Suprapubic skin (tissue), 4 donors: ENCODE results near the gene STX8. TPM values are rescaled to one million over a fixed set of nuclear protein-coding genes. Genes with fewer than 3 reads are reported as not detected.
A peak's percentile ranks its signal among the peaks of the same experiment; 100 is the strongest.

Source experiments
- DNase-seq, 2 donors: peaks; one replicate each; pipeline ENCODE4 v3.0.0-alpha.2; 2019; ENCODE audit warnings: low spot score in 2 of 2
- H3K27ac ChIP-seq: fragments of 200-600 bp; sonication (generic); one replicate; pipeline ENCODE4 v1.5.1; 2019
- H3K27me3 ChIP-seq: fragments of 200-600 bp; sonication (generic); one replicate; pipeline ENCODE4 v1.5.1; 2019
- H3K36me3 ChIP-seq: fragments of 200-600 bp; sonication (generic); one replicate; pipeline ENCODE4 v1.5.1; 2019
- H3K4me1 ChIP-seq: fragments of 200-600 bp; sonication (generic); one replicate; pipeline ENCODE4 v1.5.1; 2019
- H3K4me3 ChIP-seq: fragments of 200-600 bp; sonication (generic); one replicate; pipeline ENCODE4 v1.5.1; 2019; ENCODE audit warnings: mild to moderate bottlenecking
- H3K9me3 ChIP-seq: fragments of 200-600 bp; sonication (generic); one replicate; pipeline ENCODE4 v1.5.1; 2019
- CTCF ChIP-seq, 2 donors: fragments of 200-600 bp in 1 of 2; fragments of 450-650 bp in 1 of 2; sonication (generic) in 1 of 2; IDR thresholded peaks; one replicate each; pipeline ENCODE4 v1.5.1; 2016 to 2019; ENCODE audit warnings: antibody characterized with exemption in 2 of 2, mild to moderate bottlenecking in 1 of 2, moderate library complexity in 1 of 2
- EP300 ChIP-seq: sonication (generic); formaldehyde crosslinking; IDR thresholded peaks from one replicate; pipeline ENCODE4 v1.6.1; 2017; ENCODE audit warnings: antibody characterized with exemption
- POLR2A ChIP-seq, 2 donors: fragments of 450-650 bp; IDR thresholded peaks; one replicate each; pipeline ENCODE4 v1.6.1; 2017; ENCODE audit warnings: antibody characterized with exemption in 2 of 2, mild to moderate bottlenecking in 2 of 2, moderate library complexity in 2 of 2
- POLR2AphosphoS5 ChIP-seq, 3 donors: sonication (generic); formaldehyde crosslinking; IDR thresholded peaks; one replicate each; pipeline ENCODE4 v1.6.1; 2017; ENCODE audit warnings: antibody characterized with exemption in 3 of 3
- WGBS: methylation state at CpG from one replicate; pipeline ENCODE4 v1.1.5; 2018; 5-methylcytosine and 5-hydroxymethylcytosine counted together
- total RNA-seq, 4 donors: library from RNA; depleted of rRNA; stranded (reverse); fragments of >200 nt; gene quantifications; one replicate each; pipeline ENCODE4 v1.1.0, GENCODE V29; 2016

STX8 gene
- total RNA-seq, 4 donors from 2014 or later = 21.5 to 74.0 (median 38.4) TPM

- TF ChIP-seq CTCF (IDR thresholded peaks at IDR 0.05) = no peak
- TF ChIP-seq POLR2A (IDR thresholded peaks at IDR 0.05) = no peak
- TF ChIP-seq POLR2AphosphoS5 (IDR thresholded peaks at IDR 0.05) = no peak
- no peak for TF ChIP-seq EP300
- Histone ChIP-seq H3K9me3 (no peaks in the 10 kb centered on the region), H3K27me3 (no peaks in the 10 kb centered on the region), H3K27ac (no peak overlapping the region), H3K36me3 (no peaks in the 10 kb centered on the region), H3K4me1 (peaks cover 42% of the 10 kb centered on the region), H3K4me3 (no peak overlapping the region)
- 94% methylated on average over 5 of the region's 13 CpGs for WGBS
- DNase-seq = peak in 1 of 2 donors; percentile 64
Observed at GRCh38 chr17:9237661-9238301, 337.8 kb downstream of the STX8 start.

GRCh38 chr17:9237053-9237410 is 338.6 kb downstream of the STX8 start:
- no peak for TF ChIP-seq POLR2AphosphoS5 (IDR thresholded peaks at IDR 0.05)
- no peak for TF ChIP-seq POLR2A (IDR thresholded peaks at IDR 0.05)
- TF ChIP-seq CTCF (IDR thresholded peaks at IDR 0.05) = no peak
- no peak for TF ChIP-seq EP300
- no peak for DNase-seq
- H3K36me3 ChIP-seq = no peaks in the 10 kb centered on the region
- H3K27me3 ChIP-seq = no peaks in the 10 kb centered on the region
- H3K4me3 ChIP-seq = no peak overlapping the region
- H3K27ac ChIP-seq = no peak overlapping the region
- H3K4me1 ChIP-seq = peaks cover 36% of the 10 kb centered on the region
- H3K9me3 ChIP-seq = no peaks in the 10 kb centered on the region
- 96% methylated on average over 3 of the region's 3 CpGs for WGBS

GRCh38 chr17:9236286-9237052 is 339.2 kb downstream of the STX8 start:
- H3K27ac ChIP-seq = no peak overlapping the region
- 69% methylated on average over 5 of the region's 7 CpGs for WGBS
- DNase-seq = no peak

GRCh38 chr17:9235346-9235745 is 340.3 kb downstream of the STX8 start:
- H3K4me1 ChIP-seq = peaks cover 22% of the 10 kb centered on the region
- H3K27me3 ChIP-seq = no peaks in the 10 kb centered on the region
- H3K36me3 ChIP-seq = no peaks in the 10 kb centered on the region
- no peak for DNase-seq
- no peak overlapping the region for H3K27ac ChIP-seq
- H3K9me3 ChIP-seq = no peaks in the 10 kb centered on the region
- H3K4me3 ChIP-seq = no peak overlapping the region
- WGBS = 68% methylated on average over 4 of the region's 4 CpGs
- TF ChIP-seq POLR2AphosphoS5 (IDR thresholded peaks at IDR 0.05) (no peak), CTCF (IDR thresholded peaks at IDR 0.05) (no peak)

More at GRCh38 chr17:9236286-9237052, 339.2 kb downstream of the STX8 start:
- peaks cover 34% of the 10 kb centered on the region for H3K4me1 ChIP-seq
- H3K36me3 ChIP-seq = no peaks in the 10 kb centered on the region
- H3K9me3 ChIP-seq = no peaks in the 10 kb centered on the region
- no peak overlapping the region for H3K4me3 ChIP-seq
- no peaks in the 10 kb centered on the region for H3K27me3 ChIP-seq
- TF ChIP-seq POLR2AphosphoS5 (IDR thresholded peaks at IDR 0.05) (no peak), EP300 (no peak), POLR2A (IDR thresholded peaks at IDR 0.05) (no peak), CTCF (IDR thresholded peaks at IDR 0.05) (no peak)

- Histone ChIP-seq H3K27ac (no peak overlapping the region), H3K4me1 (peaks cover 22% of the 10 kb centered on the region), H3K27me3 (no peaks in the 10 kb centered on the region), H3K9me3 (no peaks in the 10 kb centered on the region), H3K36me3 (no peaks in the 10 kb centered on the region), H3K4me3 (no peak overlapping the region)
- DNase-seq = no peak
- no peak for TF ChIP-seq POLR2A (IDR thresholded peaks at IDR 0.05)
- no peak for TF ChIP-seq CTCF (IDR thresholded peaks at IDR 0.05)
- no peak for TF ChIP-seq POLR2AphosphoS5 (IDR thresholded peaks at IDR 0.05)
- no peak for TF ChIP-seq EP300
- 80% methylated on average over 8 of the region's 8 CpGs for whole genome bisulfite sequencing
Observed at GRCh38 chr17:9234389-9234945, 341.2 kb downstream of the STX8 start.
